Measurements from ENCODE around the gene CREB3L2. TPM values are rescaled to one million over a fixed set of nuclear protein-coding genes. Genes with fewer than 3 reads are reported as not detected.
"Not testable (repeated sequence)": the region's sequence is repeated elsewhere in the genome, so short reads cannot be mapped to it uniquely, and the experiment has no call there.

CREB3L2 gene
- total and polyA plus RNA-seq, 2 of the 13 experiments (the other 11 are each of a cell fraction or from before 2014, with no cell fraction given) = 22.1 to 41.1 TPM

DNA sequence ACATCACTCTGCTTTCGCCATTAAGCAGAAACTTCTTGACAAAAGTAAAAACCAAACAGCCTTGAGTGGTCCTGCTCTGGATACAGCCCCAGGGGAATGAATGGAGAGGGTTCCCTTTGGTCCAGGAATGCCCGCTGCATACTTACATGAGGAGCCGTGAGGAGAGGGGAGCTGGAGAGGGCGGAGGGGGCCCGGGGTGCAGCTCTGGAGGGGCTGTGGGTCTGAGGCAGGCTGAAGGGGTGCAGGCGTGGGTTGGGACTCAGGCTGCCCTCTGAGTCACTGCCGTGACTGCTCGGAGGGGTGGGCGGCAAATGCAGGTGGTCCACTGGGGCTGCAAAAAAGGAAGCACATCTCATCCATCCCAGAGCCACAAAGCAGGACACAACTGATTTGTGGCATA, 93.8 kb downstream of the CREB3L2 start:
- Histone ChIP-seq H4K20me1 (ENCODE audit: insufficient read depth, low read length) (no peaks in the 10 kb centered on the region; the same call in 1 of the 2 replicates), H2AFZ (ENCODE audit: low read length) (no peak overlapping the region), H3K4me2 (ENCODE audit: low read depth, low read length) (no peak overlapping the region), H3K4me1 (ENCODE audit: insufficient read depth, low read length) (peaks cover 7% of the 10 kb centered on the region; the same call in 1 of the 2 replicates), H3K9me3 (ENCODE audit: low read length) (no peaks in the 10 kb centered on the region), H3K27me3 (ENCODE audit: control insufficient read depth in 1 of 2, insufficient read depth in 2 of 2, low read length in 2 of 2) (no peaks in the 10 kb centered on the region), H3K4me3 (replicated peaks in 1 of 3; ENCODE audit: insufficient read depth in 1 of 3, low read depth in 2 of 3, low read length in 3 of 3) (no peak overlapping the region), H3K27ac (ENCODE audit: extremely low read length, insufficient read depth, low read length) (no peak overlapping the region), H3K36me3 (replicated peaks in 1 of 2; ENCODE audit: control insufficient read depth in 1 of 2, insufficient read depth in 2 of 2, low read length in 2 of 2) (peaks cover 35 to 86% of the 10 kb centered on the region in 2 experiments), H3K9ac (ENCODE audit: insufficient read depth, low read depth, low read length) (no peak overlapping the region), H3K79me2 (ENCODE audit: insufficient read depth, low read length) (no peaks in the 10 kb centered on the region)
- no TSS peak for BruUV-seq (replicated peaks)
- in situ Hi-C loops (cut with HindIII; ENCODE audit: extremely low pct_ligation_motif_present, low pct_unique_long_range_greater_than_20kb) = loop anchor here (5.0 kb wide), 1 partner anchor 99 kb away; no protein-coding TSS in a partner anchor
- TF ChIP-seq HOXA5 (CRISPR knock-in tag; IDR thresholded peaks at IDR 0.05) (no peak), KLF9 (CRISPR knock-in tag; IDR thresholded peaks at IDR 0.05; ENCODE audit: low read depth) (no peak), RBM22 (optimal IDR thresholded peaks at IDR 0.05; ENCODE audit: low read length) (peak; percentile 54), ARNT (IDR thresholded peaks at IDR 0.05) (no peak), ZNF350 (CRISPR knock-in tag; IDR thresholded peaks at IDR 0.05; ENCODE audit: borderline replicate concordance, low read depth) (no peak), POGZ (CRISPR knock-in tag; IDR thresholded peaks at IDR 0.05) (no peak)
- TF ChIP-seq, protein P1, sequence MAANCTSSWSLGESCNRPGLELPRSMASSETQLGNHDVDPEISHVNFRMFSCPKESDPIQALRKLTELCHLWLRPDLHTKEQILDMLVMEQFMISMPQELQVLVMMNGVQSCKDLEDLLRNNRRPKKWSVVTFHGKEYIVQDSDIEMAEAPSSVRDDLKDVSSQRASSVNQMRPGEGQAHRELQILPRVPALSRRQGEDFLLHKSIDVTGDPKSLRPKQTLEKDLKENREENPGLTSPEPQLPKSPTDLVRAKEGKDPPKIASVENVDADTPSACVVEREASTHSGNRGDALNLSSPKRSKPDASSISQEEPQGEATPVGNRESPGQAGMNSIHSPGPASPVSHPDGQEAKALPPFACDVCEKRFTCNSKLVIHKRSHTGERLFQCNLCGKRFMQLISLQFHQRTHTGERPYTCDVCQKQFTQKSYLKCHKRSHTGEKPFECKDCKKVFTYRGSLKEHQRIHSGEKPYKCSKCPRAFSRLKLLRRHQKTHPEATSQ (CRISPR knock-in tag; IDR thresholded peaks at IDR 0.05; ENCODE audit: borderline replicate concordance) = no peak
- WGBS (ENCODE audit: low lambda C conversion rate) = 96% methylated on average over 9 of the region's 9 CpGs
- POLR2A ChIA-PET = no interaction called here
- CTCF ChIA-PET (ENCODE audit: low intra/inter-chr PET ratio, low total read pairs) = no interaction called here
- FAIRE-seq = no peak
- no peak for ATAC-seq
- intact Hi-C loops (cut with micrococcal nuclease; ENCODE audit: unreplicated experiment) = no loop called here
- no peak for DNase-seq (ENCODE audit: low spot score)

DNA sequence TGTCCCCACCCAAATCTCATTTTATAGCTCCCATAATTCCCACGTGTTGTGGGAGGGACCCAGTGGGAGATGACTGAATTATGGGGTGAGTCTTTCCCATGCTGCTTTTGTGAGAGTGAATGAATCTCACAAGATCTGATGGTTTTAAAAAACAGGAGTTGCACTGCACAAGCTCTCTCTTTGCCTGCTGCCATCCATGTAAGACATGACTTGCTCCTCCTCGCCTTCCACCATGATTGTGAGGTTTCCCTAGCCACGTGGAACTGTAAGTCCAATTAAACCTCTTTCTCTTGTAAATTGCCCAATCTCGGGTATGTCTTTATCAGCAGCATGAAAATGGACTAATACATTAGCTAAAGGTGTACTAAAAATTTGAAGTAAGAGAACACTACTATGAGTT, 95.2 kb downstream of the CREB3L2 start:
- TF ChIP-seq ZNF431 (CRISPR knock-in tag; IDR thresholded peaks at IDR 0.05; ENCODE audit: borderline replicate concordance, low read depth) = peak; percentile 76
- H2AFZ ChIP-seq (ENCODE audit: low read length); H3K4me1 ChIP-seq (ENCODE audit: insufficient read depth, low read length); FAIRE-seq; DNase-seq (ENCODE audit: low spot score); H4K20me1 ChIP-seq (ENCODE audit: insufficient read depth, low read length); H3K27ac ChIP-seq (ENCODE audit: extremely low read length, insufficient read depth, low read length); ATAC-seq; H3K4me2 ChIP-seq (ENCODE audit: low read depth, low read length); H3K27me3 ChIP-seq (ENCODE audit: control insufficient read depth in 1 of 2, insufficient read depth in 2 of 2, low read length in 2 of 2); H3K4me3 ChIP-seq (replicated peaks in 1 of 3; ENCODE audit: insufficient read depth in 1 of 3, low read depth in 2 of 3, low read length in 3 of 3); POLR2A ChIA-PET; H3K9ac ChIP-seq (ENCODE audit: insufficient read depth, low read depth, low read length); H3K79me2 ChIP-seq (ENCODE audit: insufficient read depth, low read length); BruUV-seq (replicated peaks); intact Hi-C loops (cut with micrococcal nuclease; ENCODE audit: unreplicated experiment); H3K9me3 ChIP-seq (ENCODE audit: low read length): not testable (repeated sequence)
- CTCF ChIA-PET (ENCODE audit: low intra/inter-chr PET ratio, low total read pairs) = interaction anchor here (2.6 kb wide), 1 partner anchor 102 kb away, joined by 9 read pairs; no protein-coding TSS in a partner anchor
- peaks cover 30 to 81% of the 10 kb centered on the region in 2 experiments for H3K36me3 ChIP-seq (replicated peaks in 1 of 2; ENCODE audit: control insufficient read depth in 1 of 2, insufficient read depth in 2 of 2, low read length in 2 of 2)
- 95% methylated on average over 4 of the region's 4 CpGs for WGBS (ENCODE audit: low lambda C conversion rate)
- in situ Hi-C loops (cut with HindIII; ENCODE audit: extremely low pct_ligation_motif_present, low pct_unique_long_range_greater_than_20kb) = loop anchor here (5.0 kb wide), 1 partner anchor 101 kb away; no protein-coding TSS in a partner anchor
